Smooth muscle cell (in vitro differentiated cells): ENCODE data around the gene OPCML. TPM values are rescaled to one million over a fixed set of nuclear protein-coding genes. Genes with fewer than 3 reads are reported as not detected.

ENCODE experiments used
- DNase-seq: peaks from one replicate; lab custom pipeline; 2025; ENCODE audit not compliant: unreplicated experiment; lab: John Stamatoyannopoulos, UW
- H2AFZ ChIP-seq: fragments of 200-600 bp; sonication (generic); 2 replicates; pipeline ENCODE4 v1.6.0; 2016; ENCODE audit warnings: antibody characterized with exemption, low read depth, mild to moderate bottlenecking
- H3F3A ChIP-seq: fragments of 200-600 bp; sonication (generic); 2 replicates; pipeline ENCODE4 v1.6.0; 2017; ENCODE audit warnings: antibody characterized with exemption, low read depth
- H3K27ac ChIP-seq: fragments of 200-600 bp; sonication (generic); 2 replicates; pipeline ENCODE4 v1.5.1; 2016; ENCODE audit warnings: low read depth, mild to moderate bottlenecking
- H3K27me3 ChIP-seq: fragments of 200-600 bp; sonication (generic); 2 replicates; pipeline ENCODE4 v1.6.1; 2016; ENCODE audit warnings: low read depth, mild to moderate bottlenecking
- H3K36me3 ChIP-seq: fragments of 200-600 bp; sonication (generic); 2 replicates; pipeline ENCODE4 v1.5.1; 2016; ENCODE audit warnings: low read depth
- H3K4me1 ChIP-seq: fragments of 200-600 bp; sonication (generic); 2 replicates; pipeline ENCODE4 v1.5.1; 2016; ENCODE audit warnings: low read depth
- H3K4me2 ChIP-seq: fragments of 200-600 bp; sonication (generic); 2 replicates; pipeline ENCODE4 v1.6.0; 2016; ENCODE audit warnings: mild to moderate bottlenecking
- H3K4me3 ChIP-seq: fragments of 200-600 bp; sonication (generic); 2 replicates; pipeline ENCODE4 v1.5.1; 2016; ENCODE audit warnings: mild to moderate bottlenecking
- H3K79me2 ChIP-seq: fragments of 200-600 bp; sonication (generic); 2 replicates; pipeline ENCODE4 v1.6.0; 2016; ENCODE audit warnings: low read depth, mild to moderate bottlenecking
- H3K9ac ChIP-seq: fragments of 200-600 bp; sonication (generic); 2 replicates; pipeline ENCODE4 v1.6.0; 2016; ENCODE audit warnings: low read depth
- H3K9me3 ChIP-seq: fragments of 200-600 bp; sonication (generic); replicated peaks from 2 replicates; pipeline ENCODE4 v1.5.1; 2016; ENCODE audit warnings: low read depth
- H4K20me1 ChIP-seq: fragments of 200-600 bp; sonication (generic); 2 replicates; pipeline ENCODE4 v1.6.0; 2016; ENCODE audit warnings: low read depth
- WGBS: methylation state at CpG from one replicate; pipeline ENCODE4 v1.1.7; 2016; ENCODE audit warnings: low lambda C conversion rate; 5-methylcytosine and 5-hydroxymethylcytosine counted together
- polyA plus RNA-seq: library from polyadenylated mRNA; unstranded; fragments of >200 nt; fragmentation: Nextera tagmentation; extraction: Ambion mirVana; gene quantifications from 2 replicates; pipeline ENCODE4 v1.2.1, GENCODE V29; 2016
- total RNA-seq: library from RNA; depleted of rRNA; stranded (reverse); fragments of >200 nt; gene quantifications from 2 replicates; pipeline ENCODE4 v1.2.3, GENCODE V29; 2014
- TF ChIP-seq, protein P1 (sequence below): fragments of 200-600 bp; sonication (generic); IDR thresholded peaks from 2 replicates; pipeline ENCODE4 v1.5.1; 2017; ENCODE audit warnings: borderline replicate concordance, mild to moderate bottlenecking, antibody characterized with exemption; ENCODE audit not compliant: insufficient read depth, poor library complexity, severe bottlenecking

OPCML gene
- total and polyA plus RNA-seq, 2 experiments from 2014 or later: 0.42 to 0.58 TPM

DNA sequence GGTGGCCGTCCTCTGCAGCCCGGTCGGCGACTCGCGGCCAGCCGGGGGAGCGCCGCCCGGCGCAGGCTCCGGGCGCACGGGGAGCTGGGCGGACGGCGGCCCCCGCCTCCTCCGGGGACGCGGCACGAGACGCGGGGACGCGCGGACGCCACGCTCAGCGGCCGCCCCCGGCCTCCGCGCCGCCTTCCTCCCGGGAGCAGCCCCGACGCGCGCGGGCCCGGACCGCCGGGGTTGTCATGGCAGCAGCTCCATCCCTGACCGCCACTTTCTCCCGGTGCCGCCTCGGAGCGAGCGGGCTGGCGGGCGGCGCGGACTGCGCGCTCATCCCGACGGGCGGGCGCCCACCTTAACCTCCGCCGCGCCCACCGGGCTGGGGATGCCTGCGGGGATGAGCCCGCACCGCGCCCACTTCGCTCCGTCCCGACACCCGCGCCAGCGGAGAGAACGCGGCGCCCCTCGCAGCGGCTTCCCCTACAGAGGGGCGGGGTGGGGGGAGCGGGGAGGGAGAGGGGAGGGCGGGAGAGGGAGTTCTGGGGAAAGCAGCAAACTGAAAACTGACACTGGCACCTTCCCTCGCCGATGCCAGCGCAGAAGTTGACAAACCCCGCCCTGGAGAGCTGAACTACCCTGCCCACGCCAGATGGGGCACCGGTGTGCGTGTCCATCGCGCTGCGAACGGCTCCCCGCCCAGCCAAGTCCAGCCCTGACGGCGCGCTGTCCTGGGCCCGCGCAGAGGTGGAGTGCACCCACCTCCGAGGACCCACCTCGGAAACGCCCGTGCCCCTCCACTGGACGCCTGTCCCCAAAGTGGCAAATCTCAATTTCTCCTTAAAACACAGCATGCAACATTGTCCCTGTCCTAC is 588.4 kb downstream of the OPCML start:
- 1% methylated on average over 69 of the region's 104 CpGs for WGBS
- Histone ChIP-seq H3K27ac (no peak overlapping the region), H3K4me2 (peak overlapping the region; percentile 84), H2AFZ (no peak overlapping the region), H3K9ac (no peak overlapping the region), H3K4me3 (peak overlapping the region; percentile 46), H3K79me2 (no peaks in the 10 kb centered on the region), H3K9me3 (no peaks in the 10 kb centered on the region), H3K4me1 (peaks cover 4% of the 10 kb centered on the region), H3K27me3 (peaks cover 70% of the 10 kb centered on the region), H4K20me1 (no peaks in the 10 kb centered on the region), H3F3A (no peaks in the 10 kb centered on the region), H3K36me3 (no peaks in the 10 kb centered on the region)
- DNase-seq: no peak
- TF ChIP-seq, protein P1, sequence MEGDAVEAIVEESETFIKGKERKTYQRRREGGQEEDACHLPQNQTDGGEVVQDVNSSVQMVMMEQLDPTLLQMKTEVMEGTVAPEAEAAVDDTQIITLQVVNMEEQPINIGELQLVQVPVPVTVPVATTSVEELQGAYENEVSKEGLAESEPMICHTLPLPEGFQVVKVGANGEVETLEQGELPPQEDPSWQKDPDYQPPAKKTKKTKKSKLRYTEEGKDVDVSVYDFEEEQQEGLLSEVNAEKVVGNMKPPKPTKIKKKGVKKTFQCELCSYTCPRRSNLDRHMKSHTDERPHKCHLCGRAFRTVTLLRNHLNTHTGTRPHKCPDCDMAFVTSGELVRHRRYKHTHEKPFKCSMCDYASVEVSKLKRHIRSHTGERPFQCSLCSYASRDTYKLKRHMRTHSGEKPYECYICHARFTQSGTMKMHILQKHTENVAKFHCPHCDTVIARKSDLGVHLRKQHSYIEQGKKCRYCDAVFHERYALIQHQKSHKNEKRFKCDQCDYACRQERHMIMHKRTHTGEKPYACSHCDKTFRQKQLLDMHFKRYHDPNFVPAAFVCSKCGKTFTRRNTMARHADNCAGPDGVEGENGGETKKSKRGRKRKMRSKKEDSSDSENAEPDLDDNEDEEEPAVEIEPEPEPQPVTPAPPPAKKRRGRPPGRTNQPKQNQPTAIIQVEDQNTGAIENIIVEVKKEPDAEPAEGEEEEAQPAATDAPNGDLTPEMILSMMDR: no peak

DNA sequence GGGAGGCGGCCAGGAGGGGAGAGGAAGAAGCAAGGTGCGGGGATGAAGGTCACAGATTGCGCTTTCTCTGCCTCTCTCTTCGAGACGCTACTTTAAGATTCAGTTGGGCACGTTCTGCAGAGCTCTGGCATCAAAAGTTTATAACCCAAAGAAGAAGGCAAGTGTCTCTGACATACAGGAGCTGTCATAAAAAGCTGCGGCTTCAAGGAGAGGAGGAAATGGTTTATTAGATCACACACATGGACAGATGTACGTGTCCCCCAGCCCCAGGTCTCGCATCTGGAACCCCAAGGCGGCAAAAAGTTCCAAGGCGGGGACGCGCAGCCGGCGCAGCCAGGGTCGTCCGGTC is 589.0 kb downstream of the OPCML start:
- peak overlapping the region; percentile 46 for H3K4me3 ChIP-seq

DNA sequence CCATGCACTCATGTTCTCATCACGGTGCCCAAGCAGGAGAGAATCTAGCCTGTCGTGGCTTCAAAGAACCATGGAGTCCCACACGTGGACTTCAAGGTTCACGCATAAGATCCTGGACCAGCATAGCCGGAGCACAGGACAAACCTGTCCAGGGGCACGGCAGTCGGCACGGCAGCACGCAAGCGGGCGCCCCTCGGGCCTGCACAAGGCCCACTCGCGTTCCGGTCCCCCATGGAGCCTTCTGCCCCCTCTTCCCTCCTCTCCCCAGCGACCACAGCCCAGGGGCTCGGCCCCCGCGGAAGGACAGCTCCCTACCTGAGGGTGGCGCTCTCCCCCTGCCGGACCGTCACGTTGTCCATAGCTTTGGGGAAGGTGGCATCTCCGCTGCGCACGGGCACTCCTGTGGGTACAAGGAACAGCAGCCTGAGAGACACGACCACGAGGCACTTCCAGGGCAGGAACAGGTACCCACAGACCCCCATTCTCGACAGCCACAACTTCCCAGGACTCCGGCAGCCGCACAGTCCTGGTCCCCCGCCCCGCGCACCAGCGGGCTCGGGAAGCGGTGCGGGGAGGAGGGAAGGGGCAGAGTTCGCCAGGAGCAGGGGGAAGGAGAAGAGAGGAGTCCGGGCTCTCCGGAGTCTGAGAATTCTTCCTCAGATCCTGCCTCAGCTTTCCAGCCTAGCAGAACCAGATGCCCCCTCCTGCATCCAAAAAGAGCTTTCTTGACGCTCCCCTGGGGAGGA is 589.5 kb downstream of the OPCML start:
- H3K9ac ChIP-seq: no peak overlapping the region
- peaks cover 60% of the 10 kb centered on the region for H3K27me3 ChIP-seq
- H3K79me2 ChIP-seq: no peaks in the 10 kb centered on the region
- H3K4me2 ChIP-seq: peak overlapping the region; percentile 84
- no peaks in the 10 kb centered on the region for H3K9me3 ChIP-seq
- no peak overlapping the region for H3K27ac ChIP-seq
- no peaks in the 10 kb centered on the region for H3F3A ChIP-seq
- DNase-seq: no peak
- peaks cover 4% of the 10 kb centered on the region for H3K4me1 ChIP-seq
- WGBS: 13% methylated on average over 38 of the region's 42 CpGs
- H3K36me3 ChIP-seq: no peaks in the 10 kb centered on the region
- H2AFZ ChIP-seq: peak overlapping the region; percentile 55
- H4K20me1 ChIP-seq: no peaks in the 10 kb centered on the region
- TF ChIP-seq, protein P1: peak; percentile 21
- H3K4me3 ChIP-seq: peak overlapping the region; percentile 46

More for the DNA sequence above, 589.0 kb downstream of the OPCML start:
- no peaks in the 10 kb centered on the region for H3K79me2 ChIP-seq
- H4K20me1 ChIP-seq: no peaks in the 10 kb centered on the region
- WGBS: 1% methylated on average over 17 of the region's 17 CpGs
- H3F3A ChIP-seq: no peaks in the 10 kb centered on the region
- H2AFZ ChIP-seq: peak overlapping the region; percentile 55
- no peak overlapping the region for H3K9ac ChIP-seq
- peak overlapping the region; percentile 84 for H3K4me2 ChIP-seq
- no peak overlapping the region for H3K27ac ChIP-seq
- peaks cover 4% of the 10 kb centered on the region for H3K4me1 ChIP-seq
- no peaks in the 10 kb centered on the region for H3K36me3 ChIP-seq
- peaks cover 65% of the 10 kb centered on the region for H3K27me3 ChIP-seq
- TF ChIP-seq, protein P1: no peak
- DNase-seq: no peak
- H3K9me3 ChIP-seq: no peaks in the 10 kb centered on the region
